ENCODE results near the gene CYTH2.
"Not testable (repeated sequence)": the region's sequence is repeated elsewhere in the genome, so short reads cannot be mapped to it uniquely, and the experiment has no call there.

The CYTH2 gene

GRCh38 chr19:48477067-48477685 lies 8.0 kb downstream of the CYTH2 start:
- DNase-seq (ENCODE audit: low read depth) = no peak

- DNase-seq (ENCODE audit: low read depth) = no peak
Observed at GRCh38 chr19:48477698-48478338, 8.6 kb downstream of the CYTH2 start.

- no peak for DNase-seq (ENCODE audit: low read depth)
Observed at GRCh38 chr19:48478339-48479256, 9.4 kb downstream of the CYTH2 start.

GRCh38 chr19:48479686-48480085 lies 10.5 kb downstream of the CYTH2 start:
- no peak for DNase-seq (ENCODE audit: low read depth)

- no peak for DNase-seq (ENCODE audit: low read depth)
Observed at GRCh38 chr19:48480183-48480557, 11.0 kb downstream of the CYTH2 start.

- DNase-seq (ENCODE audit: low read depth) = no peak
Observed at GRCh38 chr19:48480558-48481500, 11.7 kb downstream of the CYTH2 start.

GRCh38 chr19:48481846-48482639 lies 12.9 kb downstream of the CYTH2 start:
- no peak for DNase-seq (ENCODE audit: low read depth)

- no peak for DNase-seq (ENCODE audit: low read depth)
Observed at GRCh38 chr19:48483301-48483700, 14.1 kb downstream of the CYTH2 start.

- DNase-seq (ENCODE audit: low read depth) = no peak
Observed at GRCh38 chr19:48484247-48484893, 15.2 kb downstream of the CYTH2 start.

GRCh38 chr19:48484931-48485612 lies 15.9 kb downstream of the CYTH2 start:
- no peak for DNase-seq (ENCODE audit: low read depth)

- not testable (repeated sequence) for DNase-seq (ENCODE audit: low read depth)
Observed at GRCh38 chr19:48486706-48487105, 17.5 kb downstream of the CYTH2 start.

- DNase-seq (ENCODE audit: low read depth) = no peak
Observed at GRCh38 chr19:48487544-48487943, 18.4 kb downstream of the CYTH2 start.

- DNase-seq (ENCODE audit: low read depth) = peak; percentile 81
Observed at GRCh38 chr19:48487948-48488347, 18.8 kb downstream of the CYTH2 start.

GRCh38 chr19:48488478-48488877 lies 19.3 kb downstream of the CYTH2 start:
- DNase-seq (ENCODE audit: low read depth) = not testable (repeated sequence)

GRCh38 chr19:48489608-48490216 lies 20.5 kb downstream of the CYTH2 start:
- DNase-seq (ENCODE audit: low read depth) = no peak

- DNase-seq (ENCODE audit: low read depth) = no peak
Observed at GRCh38 chr19:48490981-48491792, 22.0 kb downstream of the CYTH2 start.

GRCh38 chr19:48491793-48492123 lies 22.6 kb downstream of the CYTH2 start:
- no peak for DNase-seq (ENCODE audit: low read depth)

- DNase-seq (ENCODE audit: low read depth) = no peak
Observed at GRCh38 chr19:48492925-48493717, 24.0 kb downstream of the CYTH2 start.
